ENCODE results near the gene STAB1. TPM values are rescaled to one million over a fixed set of nuclear protein-coding genes. Genes with fewer than 3 reads are reported as not detected.

STAB1 gene
- polyA plus RNA-seq, 4 donors = 2.0 to 72.1 (median 24.4) TPM

- WGBS, 3 donors = 95% methylated on average over 16 to 18 of the region's 18 CpGs
- DNase-seq (no peak), FAIRE-seq (no peak)
- no peaks in the 10 kb centered on the region for H3K9me3 ChIP-seq (ENCODE audit: control insufficient read depth in 2 of 2, insufficient read depth in 1 of 2, low read depth in 1 of 2, low read length in 1 of 2)
- no peak overlapping the region for H3K27ac ChIP-seq (ENCODE audit: low read depth in 1 of 3, low read length in 2 of 3)
- peaks cover 2 to 99% (median 22%) of the 10 kb centered on the region in 3 donors for H3K36me3 ChIP-seq (ENCODE audit: control insufficient read depth in 3 of 3, insufficient read depth in 2 of 3, low read depth in 1 of 3, low read length in 3 of 3)
- H3K4me1 ChIP-seq (ENCODE audit: control insufficient read depth in 3 of 3, insufficient read depth in 2 of 3, low read depth in 1 of 3, low read length in 2 of 3) = no peaks in the 10 kb centered on the region
- H3K4me3 ChIP-seq (ENCODE audit: low read depth in 1 of 3, low read length in 3 of 3) = no peak overlapping the region
- no peaks in the 10 kb centered on the region for H3K27me3 ChIP-seq (ENCODE audit: control insufficient read depth in 3 of 3, insufficient read depth in 3 of 3, low read length in 3 of 3)
Measured at GRCh38 chr3:52489453-52489852, 5.7 kb upstream of the STAB1 start.

- no peak for DNase-seq
- 80 to 91% (median 88%) methylated on average over 22 of the region's 22 CpGs for WGBS, 3 donors
- FAIRE-seq = no peak
- H3K4me3 ChIP-seq (ENCODE audit: low read depth in 1 of 3, low read length in 3 of 3) = no peak overlapping the region
- H3K4me1 ChIP-seq (ENCODE audit: control insufficient read depth in 3 of 3, insufficient read depth in 2 of 3, low read depth in 1 of 3, low read length in 2 of 3) = no peaks in the 10 kb centered on the region
- H3K9me3 ChIP-seq (ENCODE audit: control insufficient read depth in 2 of 2, insufficient read depth in 1 of 2, low read depth in 1 of 2, low read length in 1 of 2) = no peaks in the 10 kb centered on the region
- peak overlapping the region in 1 of 3 donors; percentile 6 for H3K27ac ChIP-seq (ENCODE audit: low read depth in 1 of 3, low read length in 2 of 3)
- no peaks in the 10 kb centered on the region for H3K27me3 ChIP-seq (ENCODE audit: control insufficient read depth in 3 of 3, insufficient read depth in 3 of 3, low read length in 3 of 3)
- peaks cover 2 to 92% (median 22%) of the 10 kb centered on the region in 3 donors for H3K36me3 ChIP-seq (ENCODE audit: control insufficient read depth in 3 of 3, insufficient read depth in 2 of 3, low read depth in 1 of 3, low read length in 3 of 3)
Measured at GRCh38 chr3:52490035-52490938, 4.9 kb upstream of the STAB1 start.

- no peak for FAIRE-seq
- Histone ChIP-seq H3K4me1 (ENCODE audit: control insufficient read depth in 3 of 3, insufficient read depth in 2 of 3, low read depth in 1 of 3, low read length in 2 of 3) (no peaks in the 10 kb centered on the region), H3K9me3 (ENCODE audit: control insufficient read depth in 2 of 2, insufficient read depth in 1 of 2, low read depth in 1 of 2, low read length in 1 of 2) (no peaks in the 10 kb centered on the region), H3K36me3 (ENCODE audit: control insufficient read depth in 3 of 3, insufficient read depth in 2 of 3, low read depth in 1 of 3, low read length in 3 of 3) (peaks cover 2 to 84% (median 22%) of the 10 kb centered on the region in 3 donors), H3K4me3 (ENCODE audit: low read depth in 1 of 3, low read length in 3 of 3) (no peak overlapping the region), H3K27ac (ENCODE audit: low read depth in 1 of 3, low read length in 2 of 3) (peak overlapping the region in 1 of 3 donors; percentile 11), H3K27me3 (ENCODE audit: control insufficient read depth in 3 of 3, insufficient read depth in 3 of 3, low read length in 3 of 3) (no peaks in the 10 kb centered on the region)
- DNase-seq = no peak
- 84 to 86% (median 86%) methylated on average over 19 to 23 of the region's 23 CpGs for WGBS, 3 donors
Measured at GRCh38 chr3:52490939-52491526, 4.1 kb upstream of the STAB1 start.

DNA sequence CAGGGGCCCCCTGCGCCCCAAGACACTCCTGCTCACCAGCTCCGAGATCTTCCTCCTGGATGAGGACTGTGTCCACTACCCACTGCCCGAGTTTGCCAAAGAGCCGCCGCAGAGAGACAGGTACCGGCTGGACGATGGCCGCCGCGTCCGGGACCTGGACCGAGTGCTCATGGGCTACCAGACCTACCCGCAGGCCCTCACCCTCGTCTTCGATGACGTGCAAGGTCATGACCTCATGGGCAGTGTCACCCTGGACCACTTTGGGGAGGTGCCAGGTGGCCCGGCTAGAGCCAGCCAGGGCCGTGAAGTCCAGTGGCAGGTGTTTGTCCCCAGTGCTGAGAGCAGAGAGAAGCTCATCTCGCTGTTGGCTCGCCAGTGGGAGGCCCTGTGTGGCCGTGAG lies 3.1 kb upstream of the STAB1 start:
- FAIRE-seq (no peak), DNase-seq (no peak)
- Histone ChIP-seq H3K4me3 (ENCODE audit: low read depth in 1 of 3, low read length in 3 of 3) (no peak overlapping the region), H3K36me3 (ENCODE audit: control insufficient read depth in 3 of 3, insufficient read depth in 2 of 3, low read depth in 1 of 3, low read length in 3 of 3) (peaks cover 2 to 74% (median 20%) of the 10 kb centered on the region in 3 donors), H3K4me1 (ENCODE audit: control insufficient read depth in 3 of 3, insufficient read depth in 2 of 3, low read depth in 1 of 3, low read length in 2 of 3) (no peaks in the 10 kb centered on the region), H3K27me3 (ENCODE audit: control insufficient read depth in 3 of 3, insufficient read depth in 3 of 3, low read length in 3 of 3) (no peaks in the 10 kb centered on the region), H3K27ac (ENCODE audit: low read depth in 1 of 3, low read length in 2 of 3) (no peak overlapping the region), H3K9me3 (ENCODE audit: control insufficient read depth in 2 of 2, insufficient read depth in 1 of 2, low read depth in 1 of 2, low read length in 1 of 2) (no peaks in the 10 kb centered on the region)
- 92 to 96% (median 93%) methylated on average over 21 of the region's 21 CpGs for WGBS, 3 donors

- DNase-seq (no peak), FAIRE-seq (no peak)
- H3K27ac ChIP-seq (ENCODE audit: low read depth in 1 of 3, low read length in 2 of 3) = no peak overlapping the region
- H3K9me3 ChIP-seq (ENCODE audit: control insufficient read depth in 2 of 2, insufficient read depth in 1 of 2, low read depth in 1 of 2, low read length in 1 of 2) = no peaks in the 10 kb centered on the region
- H3K4me3 ChIP-seq (ENCODE audit: low read depth in 1 of 3, low read length in 3 of 3) = no peak overlapping the region
- 91 to 93% (median 92%) methylated on average over 6 to 7 of the region's 7 CpGs for WGBS, 3 donors
- H3K4me1 ChIP-seq (ENCODE audit: control insufficient read depth in 3 of 3, insufficient read depth in 2 of 3, low read depth in 1 of 3, low read length in 2 of 3) = no peaks in the 10 kb centered on the region
- no peaks in the 10 kb centered on the region for H3K27me3 ChIP-seq (ENCODE audit: control insufficient read depth in 3 of 3, insufficient read depth in 3 of 3, low read length in 3 of 3)
- peaks cover 2 to 60% (median 20%) of the 10 kb centered on the region in 3 donors for H3K36me3 ChIP-seq (ENCODE audit: control insufficient read depth in 3 of 3, insufficient read depth in 2 of 3, low read depth in 1 of 3, low read length in 3 of 3)
Measured at GRCh38 chr3:52493232-52494017, 1.7 kb upstream of the STAB1 start.

DNA sequence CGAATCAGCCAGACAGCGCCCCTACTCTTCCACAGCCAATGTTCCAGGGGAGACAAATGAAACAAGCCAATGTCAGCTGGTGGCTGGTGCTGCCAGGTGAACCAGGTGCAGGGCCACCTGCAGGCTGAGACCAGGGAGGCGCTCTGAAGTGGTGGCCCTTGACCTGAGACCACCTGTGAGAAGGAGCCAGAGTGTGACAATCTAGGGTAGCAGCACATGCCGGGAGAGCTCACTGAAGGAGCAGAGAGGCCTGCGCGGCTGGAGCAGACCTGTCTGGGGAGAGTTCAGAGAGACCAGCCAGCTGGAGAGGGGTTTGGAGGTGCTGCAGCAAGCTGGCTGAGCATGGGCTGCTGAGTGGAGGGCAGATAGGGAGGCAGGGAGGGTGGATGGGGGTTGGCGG lies 693 bp upstream of the STAB1 start:
- Histone ChIP-seq H3K9me3 (ENCODE audit: control insufficient read depth in 2 of 2, insufficient read depth in 1 of 2, low read depth in 1 of 2, low read length in 1 of 2) (no peaks in the 10 kb centered on the region), H3K27ac (ENCODE audit: low read depth in 1 of 3, low read length in 2 of 3) (peak overlapping the region in 1 of 3 donors; percentile 18), H3K4me3 (ENCODE audit: low read depth in 1 of 3, low read length in 3 of 3) (no peak overlapping the region), H3K36me3 (ENCODE audit: control insufficient read depth in 3 of 3, insufficient read depth in 2 of 3, low read depth in 1 of 3, low read length in 3 of 3) (peaks cover 2 to 51% (median 17%) of the 10 kb centered on the region in 3 donors), H3K4me1 (ENCODE audit: control insufficient read depth in 3 of 3, insufficient read depth in 2 of 3, low read depth in 1 of 3, low read length in 2 of 3) (no peaks in the 10 kb centered on the region), H3K27me3 (ENCODE audit: control insufficient read depth in 3 of 3, insufficient read depth in 3 of 3, low read length in 3 of 3) (no peaks in the 10 kb centered on the region)
- 65 to 77% (median 75%) methylated on average over 7 of the region's 7 CpGs for WGBS, 3 donors
- FAIRE-seq = no peak
- DNase-seq = no peak

GRCh38 chr3:52495777-52496602 lies 852 bp downstream of the STAB1 start:
- FAIRE-seq = no peak
- WGBS, 3 donors = 66 to 70% (median 67%) methylated on average over 16 of the region's 16 CpGs
- Histone ChIP-seq H3K9me3 (ENCODE audit: control insufficient read depth in 2 of 2, insufficient read depth in 1 of 2, low read depth in 1 of 2, low read length in 1 of 2) (no peaks in the 10 kb centered on the region), H3K36me3 (ENCODE audit: control insufficient read depth in 3 of 3, insufficient read depth in 2 of 3, low read depth in 1 of 3, low read length in 3 of 3) (peaks cover 2 to 35% (median 10%) of the 10 kb centered on the region in 3 donors), H3K27ac (ENCODE audit: low read depth in 1 of 3, low read length in 2 of 3) (peak overlapping the region in 1 of 3 donors; percentile 83), H3K4me1 (ENCODE audit: control insufficient read depth in 3 of 3, insufficient read depth in 2 of 3, low read depth in 1 of 3, low read length in 2 of 3) (no peaks in the 10 kb centered on the region), H3K4me3 (ENCODE audit: low read depth in 1 of 3, low read length in 3 of 3) (peak overlapping the region in 1 of 3 donors; percentile 24), H3K27me3 (ENCODE audit: control insufficient read depth in 3 of 3, insufficient read depth in 3 of 3, low read length in 3 of 3) (no peaks in the 10 kb centered on the region)
- no peak for DNase-seq
